Measurements from ENCODE around the gene COL21A1.

- TF ChIP-seq EZH2 (IDR thresholded peaks at IDR 0.05; ENCODE audit: borderline replicate concordance, low read length), result no peak
- no peak for TF ChIP-seq CTCF (conservative IDR thresholded peaks at IDR 0.05 in 1 of 2, IDR thresholded peaks at IDR 0.05 in 1 of 2; ENCODE audit: extremely low read depth in 1 of 2, insufficient read depth in 1 of 2, low read depth in 1 of 2, low read length in 2 of 2)
These were observed 91.7 kb downstream of the COL21A1 start for GRCh38 chr6:56155634-56156141.
